Measurements from ENCODE around the gene NELFB. TPM values are rescaled to one million over a fixed set of nuclear protein-coding genes. Genes with fewer than 3 reads are reported as not detected.

NELFB gene
- total RNA-seq, 1 experiment from 2014 or later, result 41.9 TPM

DNA sequence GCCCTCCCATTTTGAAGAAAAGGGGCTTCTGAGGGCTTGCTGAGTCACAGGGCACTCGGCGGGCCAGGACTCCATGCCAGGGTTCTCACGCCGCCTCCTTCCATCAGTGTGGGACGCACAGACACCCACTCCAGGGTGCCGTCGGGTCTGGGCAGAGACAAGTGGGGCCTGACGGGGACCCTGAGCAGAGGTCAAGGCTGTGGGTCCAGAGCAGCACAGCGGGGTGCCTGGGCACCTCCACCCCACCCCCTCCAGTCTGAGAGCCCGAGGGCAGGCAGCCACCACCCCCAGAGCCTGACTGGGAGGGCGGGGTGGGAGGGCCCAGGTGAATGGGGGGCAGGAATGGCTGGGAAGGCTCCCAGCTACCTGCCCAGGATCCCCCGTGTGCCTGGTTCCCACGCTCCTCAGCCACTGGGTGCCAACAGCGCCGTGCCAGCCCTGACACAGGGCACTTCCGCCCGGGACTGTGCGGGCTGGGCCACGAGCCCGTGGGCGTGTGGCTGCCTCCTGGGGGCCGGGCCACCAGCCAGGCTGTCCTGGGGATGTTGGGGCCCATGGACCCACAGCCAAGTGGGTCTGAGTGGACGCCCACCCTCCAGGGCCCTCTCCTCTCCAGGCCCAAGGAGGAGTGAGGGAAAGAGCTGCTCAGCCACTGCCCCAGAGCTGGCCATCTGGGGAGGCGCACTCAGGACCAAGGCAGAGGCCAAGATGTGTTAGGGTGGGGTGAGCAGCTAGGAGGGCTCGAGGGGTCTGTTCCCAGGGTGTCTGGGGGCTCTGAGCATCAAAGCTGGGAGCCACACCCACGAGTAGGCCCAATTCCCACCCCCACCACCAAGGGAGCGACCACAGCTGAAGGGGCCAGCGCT, 57.1 kb downstream of the NELFB start:
- no peak overlapping the region for H3K4me3 ChIP-seq
- no peaks in the 10 kb centered on the region for H3K36me3 ChIP-seq
- no peak overlapping the region for H3K27ac ChIP-seq
- no peaks in the 10 kb centered on the region for H3K9me3 ChIP-seq (replicated peaks)
- no peak for DNase-seq (ENCODE audit: low read depth in 1 of 2, low spot score in 2 of 2)
- peaks cover 7% of the 10 kb centered on the region for H3K4me1 ChIP-seq (replicated peaks)
- H3K27me3 ChIP-seq (replicated peaks), result peaks cover 4% of the 10 kb centered on the region; the same call in 1 of the 2 replicates

DNA sequence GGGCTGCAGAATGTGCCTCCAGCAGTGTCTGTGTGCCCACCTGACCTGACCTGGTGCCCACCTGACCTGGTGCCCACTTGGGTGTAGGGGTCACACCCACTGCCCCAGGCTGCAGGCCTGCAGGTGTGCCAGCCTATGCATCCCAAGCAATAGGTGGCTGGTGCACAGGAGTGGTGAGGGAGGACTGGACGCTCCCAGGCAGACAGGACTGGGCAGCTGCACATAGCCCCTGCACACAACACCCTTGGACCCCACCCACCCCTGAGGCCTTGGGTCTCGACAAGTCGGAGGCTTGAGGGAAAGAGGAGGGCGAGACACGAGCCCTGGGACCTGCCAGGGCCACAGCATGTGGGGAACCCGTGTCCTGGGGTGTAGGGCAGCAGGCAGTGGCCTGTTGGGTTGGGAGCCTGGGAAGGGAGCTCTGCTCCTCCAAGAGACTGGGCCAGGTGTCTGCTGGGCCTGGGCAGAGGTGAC, 57.8 kb downstream of the NELFB start:
- DNase-seq (ENCODE audit: low read depth in 1 of 2, low spot score in 2 of 2), result no peak
- peaks cover 7% of the 10 kb centered on the region for H3K4me1 ChIP-seq (replicated peaks)
- H3K9me3 ChIP-seq (replicated peaks), result no peaks in the 10 kb centered on the region
- H3K4me3 ChIP-seq, result no peak overlapping the region
- H3K27ac ChIP-seq, result no peak overlapping the region
- no peaks in the 10 kb centered on the region for H3K36me3 ChIP-seq
- H3K27me3 ChIP-seq (replicated peaks), result no peaks in the 10 kb centered on the region

DNA sequence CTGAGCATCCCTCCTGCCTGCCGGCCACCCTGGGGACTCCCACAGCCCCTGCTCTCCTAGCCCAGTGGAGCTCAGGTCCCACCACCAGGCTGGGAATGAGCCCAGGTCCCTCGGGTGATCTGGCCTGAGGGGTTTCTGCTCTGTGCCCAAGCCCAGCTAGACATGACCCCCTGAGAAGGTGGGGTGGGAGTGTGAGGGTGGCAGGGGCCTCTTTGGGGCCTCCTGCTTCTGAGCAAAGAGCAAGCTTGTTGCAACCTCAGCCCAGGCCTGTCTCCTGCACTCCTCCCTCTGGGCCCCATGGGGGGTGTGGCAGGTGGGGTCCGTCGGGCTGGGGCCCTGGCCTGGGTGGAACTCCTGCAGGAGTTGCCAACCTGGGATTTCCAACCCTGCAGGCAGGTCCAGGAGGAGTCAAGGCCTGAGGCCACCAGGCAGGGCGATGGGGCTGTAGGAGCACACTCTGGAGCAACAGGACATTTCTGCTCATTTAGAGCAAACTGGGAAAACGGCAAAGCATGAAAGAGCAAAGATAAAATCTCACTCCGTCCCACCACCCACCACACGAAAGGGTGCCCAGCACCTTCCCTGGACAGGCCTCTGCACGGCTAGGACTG, 58.3 kb downstream of the NELFB start:
- Histone ChIP-seq H3K4me1 (replicated peaks) (peaks cover 7% of the 10 kb centered on the region), H3K27ac (no peak overlapping the region), H3K4me3 (no peak overlapping the region), H3K36me3 (no peaks in the 10 kb centered on the region), H3K9me3 (replicated peaks) (no peaks in the 10 kb centered on the region), H3K27me3 (replicated peaks) (no peaks in the 10 kb centered on the region)
- no peak for DNase-seq (ENCODE audit: low read depth in 1 of 2, low spot score in 2 of 2)

DNA sequence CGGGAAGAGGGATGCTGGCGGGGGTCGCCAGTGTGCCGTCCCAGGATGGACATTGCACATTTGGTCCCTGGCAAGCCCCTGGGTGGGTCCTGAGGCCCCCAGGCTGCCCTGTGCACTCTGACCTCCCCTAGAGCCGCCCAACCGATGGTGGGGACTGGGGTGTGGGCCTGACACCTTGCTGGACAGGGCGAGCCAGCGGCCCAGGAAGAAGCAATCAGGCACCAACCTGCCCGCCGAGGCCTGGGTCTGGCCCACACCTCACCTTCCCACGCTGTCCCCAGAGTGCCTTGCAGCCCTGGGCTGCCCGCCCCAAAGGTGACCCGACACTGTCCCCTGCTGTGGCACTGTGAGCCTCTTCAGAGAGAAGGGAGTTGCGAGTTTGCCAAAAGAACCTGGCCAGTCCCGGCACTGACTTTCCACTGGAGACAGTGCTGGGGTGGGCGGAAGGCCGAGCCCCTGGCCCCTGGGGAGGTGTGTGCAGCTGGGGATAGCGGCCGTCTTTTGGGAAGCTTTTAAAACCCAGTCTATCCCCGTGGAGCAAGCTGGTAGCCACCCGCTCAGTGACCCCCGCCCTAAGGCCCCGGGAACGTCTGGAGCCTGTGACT, 58.9 kb downstream of the NELFB start:
- Histone ChIP-seq H3K27me3 (replicated peaks) (no peaks in the 10 kb centered on the region), H3K27ac (no peak overlapping the region), H3K4me1 (replicated peaks) (peaks cover 7% of the 10 kb centered on the region), H3K36me3 (no peaks in the 10 kb centered on the region), H3K4me3 (no peak overlapping the region), H3K9me3 (replicated peaks) (no peaks in the 10 kb centered on the region)
- no peak for DNase-seq (ENCODE audit: low read depth in 1 of 2, low spot score in 2 of 2)

DNA sequence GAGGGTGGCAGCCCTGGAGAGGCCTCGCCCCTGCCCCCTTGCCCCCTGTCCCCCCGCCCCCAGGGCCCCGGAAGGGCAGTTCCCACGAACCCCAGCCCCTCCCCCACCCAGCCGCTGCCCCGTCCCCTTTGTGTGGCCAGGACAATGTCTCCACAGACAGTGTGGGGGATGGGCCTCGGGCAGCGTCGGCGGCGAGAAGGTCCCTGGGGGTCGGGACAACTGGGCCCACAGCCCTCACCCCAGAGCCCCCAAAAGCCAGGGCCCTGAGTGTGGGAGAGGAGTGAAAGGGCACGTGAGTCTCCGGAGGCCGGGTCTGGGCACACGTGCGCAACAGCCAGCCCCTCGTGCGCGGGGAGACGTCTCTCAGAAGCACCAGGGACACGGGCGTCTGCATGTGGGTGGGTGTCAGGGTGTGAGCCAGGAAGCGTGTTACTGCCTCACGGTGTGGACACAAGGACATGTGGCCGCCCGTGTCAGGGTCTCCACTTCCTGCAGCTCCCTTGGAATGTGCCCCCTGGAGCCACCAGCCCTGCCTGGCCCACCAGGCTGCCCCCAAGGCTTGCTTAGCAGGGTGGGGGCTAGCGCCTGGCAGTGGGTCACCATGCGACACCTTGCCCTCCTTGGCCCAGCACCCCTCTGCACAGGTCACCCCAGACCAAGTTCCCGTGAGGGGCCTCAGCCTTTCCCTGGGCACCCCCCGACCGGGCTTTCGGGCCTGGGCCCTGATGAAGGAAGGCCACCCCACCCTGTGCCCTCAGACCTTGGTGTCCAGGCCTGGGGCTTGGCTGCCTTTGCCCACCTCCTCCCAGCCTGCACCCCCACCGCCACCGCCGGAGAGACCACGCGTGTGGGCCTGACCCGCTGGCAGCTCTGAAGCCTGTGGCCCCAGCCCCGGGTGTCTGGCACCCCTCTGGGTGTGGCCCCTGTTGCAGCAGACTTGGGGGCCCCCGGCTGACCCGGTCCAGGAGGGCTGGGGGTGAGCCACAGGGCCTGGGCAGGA, 59.7 kb downstream of the NELFB start:
- Histone ChIP-seq H3K9me3 (replicated peaks) (no peaks in the 10 kb centered on the region), H3K4me3 (no peak overlapping the region), H3K36me3 (no peaks in the 10 kb centered on the region), H3K27ac (no peak overlapping the region), H3K4me1 (replicated peaks) (peaks cover 7% of the 10 kb centered on the region), H3K27me3 (replicated peaks) (no peaks in the 10 kb centered on the region)
- DNase-seq (ENCODE audit: low read depth in 1 of 2, low spot score in 2 of 2), result peak in 1 of 2 experiments; percentile 43

DNA sequence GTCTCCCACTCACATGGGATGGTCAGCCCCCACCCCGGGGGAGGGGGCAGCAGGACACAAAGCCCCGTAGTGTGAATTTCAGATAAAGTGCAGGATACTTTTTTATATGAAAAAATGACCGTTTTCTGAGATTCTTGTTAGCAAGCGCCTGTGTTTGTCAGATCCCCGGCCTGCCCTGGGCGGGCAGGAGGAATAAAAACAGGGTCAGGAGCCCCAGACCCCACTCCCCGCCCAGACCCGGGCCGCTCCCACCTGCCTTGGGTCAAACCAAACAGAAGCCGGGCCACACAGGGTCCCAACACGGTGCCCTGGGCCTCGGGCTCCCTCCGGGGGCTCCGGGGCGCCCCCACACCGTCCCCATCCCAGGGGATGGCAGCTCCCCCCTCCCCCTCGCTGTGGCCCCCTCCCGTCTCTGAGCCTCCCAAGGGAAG, 60.5 kb downstream of the NELFB start:
- Histone ChIP-seq H3K9me3 (replicated peaks) (no peaks in the 10 kb centered on the region), H3K27ac (no peak overlapping the region), H3K4me3 (no peak overlapping the region), H3K36me3 (no peaks in the 10 kb centered on the region), H3K4me1 (replicated peaks) (peaks cover 7% of the 10 kb centered on the region), H3K27me3 (replicated peaks) (no peaks in the 10 kb centered on the region)
- DNase-seq (ENCODE audit: low read depth in 1 of 2, low spot score in 2 of 2), result no peak

DNA sequence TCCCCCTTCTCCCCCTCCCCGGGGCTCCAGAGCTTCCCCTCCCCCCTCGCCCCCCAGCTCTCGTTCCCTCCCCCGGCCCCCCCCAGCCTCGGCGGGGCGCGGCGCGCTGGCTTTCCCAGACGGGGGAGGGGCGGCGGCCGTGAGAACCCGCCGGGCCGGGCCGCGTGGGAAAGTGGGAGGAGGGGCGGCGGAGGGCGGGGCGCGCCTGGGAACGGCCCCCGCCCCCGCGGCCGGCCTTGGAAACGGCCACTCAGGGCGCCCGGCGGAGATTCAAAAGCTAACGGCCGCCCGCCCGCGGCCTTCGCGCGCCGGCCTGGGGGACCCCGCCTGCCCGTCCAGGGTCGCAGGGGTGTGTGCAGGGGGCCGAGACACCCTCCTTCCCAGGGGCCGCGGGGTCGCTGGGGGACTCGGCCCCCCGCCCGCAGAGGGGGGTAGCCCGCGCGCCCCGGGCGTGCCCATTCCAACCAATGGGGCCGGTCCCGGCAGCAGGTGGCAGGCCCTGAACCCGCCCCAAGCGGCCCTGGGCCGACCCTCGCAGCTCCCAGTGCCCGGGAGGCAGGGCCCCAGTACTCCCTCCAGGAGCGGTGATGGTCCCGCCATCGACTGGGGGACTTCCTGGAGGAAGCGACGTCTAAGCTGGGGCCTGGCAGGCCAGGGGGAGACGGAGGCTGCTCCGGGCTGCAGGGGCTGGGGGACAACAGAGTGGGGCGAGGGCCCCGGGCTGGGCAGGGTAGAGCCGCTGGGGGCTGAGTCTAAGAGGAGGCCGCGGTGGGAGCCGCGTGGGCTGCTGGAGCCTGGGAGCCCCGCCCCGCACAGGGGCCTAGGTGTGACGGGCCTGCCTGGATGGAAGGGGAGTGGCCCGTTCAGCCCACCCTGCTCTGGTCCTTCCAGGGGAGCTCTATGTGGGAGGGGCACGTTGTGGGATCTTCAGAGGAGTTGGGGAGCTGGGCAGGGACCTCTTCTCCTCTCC, 61.2 kb downstream of the NELFB start:
- Histone ChIP-seq H3K36me3 (no peaks in the 10 kb centered on the region), H3K27me3 (replicated peaks) (no peaks in the 10 kb centered on the region), H3K4me1 (replicated peaks) (peaks cover 7% of the 10 kb centered on the region), H3K9me3 (replicated peaks) (no peaks in the 10 kb centered on the region), H3K27ac (peak overlapping the region; percentile 58), H3K4me3 (peak overlapping the region; percentile 18)
- DNase-seq (ENCODE audit: low read depth in 1 of 2, low spot score in 2 of 2), result peak; percentile 23 to 46

DNA sequence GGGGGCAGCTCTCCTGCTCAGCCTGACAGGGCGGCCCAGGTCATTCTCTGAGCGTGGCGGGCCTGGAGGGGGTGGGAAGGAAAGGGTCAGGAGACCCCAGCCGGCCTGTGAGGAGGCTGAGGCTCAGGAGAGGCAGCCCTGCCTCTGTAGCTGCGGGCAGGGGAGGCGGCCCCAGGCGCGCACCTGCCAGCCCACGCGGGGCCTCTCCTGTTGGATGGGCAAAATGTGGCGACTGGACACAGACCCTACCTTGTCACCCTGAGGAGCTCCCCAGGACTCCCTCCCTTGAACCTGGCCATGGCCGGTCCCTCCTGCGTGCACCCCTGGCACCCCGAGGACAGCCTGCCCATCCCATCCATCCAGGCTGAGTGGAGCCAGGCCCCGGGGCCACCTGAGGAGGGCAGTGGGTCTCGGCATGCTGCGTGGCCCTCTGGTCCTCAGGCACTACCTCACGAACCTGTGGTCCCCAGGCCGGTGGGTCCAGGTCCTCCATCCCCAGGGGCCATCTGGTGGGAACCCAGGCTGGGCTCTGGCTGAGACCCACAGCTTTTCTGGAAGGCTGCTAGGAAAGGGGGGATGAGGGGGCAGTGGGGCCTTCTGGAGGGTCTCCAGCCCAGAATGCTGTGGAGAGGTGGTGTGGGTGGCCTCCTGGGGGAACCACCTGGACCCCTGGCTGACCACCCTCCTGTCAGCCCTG, 62.0 kb downstream of the NELFB start:
- no peaks in the 10 kb centered on the region for H3K36me3 ChIP-seq
- no peaks in the 10 kb centered on the region for H3K9me3 ChIP-seq (replicated peaks)
- no peaks in the 10 kb centered on the region for H3K27me3 ChIP-seq (replicated peaks)
- peaks cover 7% of the 10 kb centered on the region for H3K4me1 ChIP-seq (replicated peaks)
- H3K4me3 ChIP-seq, result no peak overlapping the region
- no peak overlapping the region for H3K27ac ChIP-seq
- DNase-seq (ENCODE audit: low read depth in 1 of 2, low spot score in 2 of 2), result no peak

DNA sequence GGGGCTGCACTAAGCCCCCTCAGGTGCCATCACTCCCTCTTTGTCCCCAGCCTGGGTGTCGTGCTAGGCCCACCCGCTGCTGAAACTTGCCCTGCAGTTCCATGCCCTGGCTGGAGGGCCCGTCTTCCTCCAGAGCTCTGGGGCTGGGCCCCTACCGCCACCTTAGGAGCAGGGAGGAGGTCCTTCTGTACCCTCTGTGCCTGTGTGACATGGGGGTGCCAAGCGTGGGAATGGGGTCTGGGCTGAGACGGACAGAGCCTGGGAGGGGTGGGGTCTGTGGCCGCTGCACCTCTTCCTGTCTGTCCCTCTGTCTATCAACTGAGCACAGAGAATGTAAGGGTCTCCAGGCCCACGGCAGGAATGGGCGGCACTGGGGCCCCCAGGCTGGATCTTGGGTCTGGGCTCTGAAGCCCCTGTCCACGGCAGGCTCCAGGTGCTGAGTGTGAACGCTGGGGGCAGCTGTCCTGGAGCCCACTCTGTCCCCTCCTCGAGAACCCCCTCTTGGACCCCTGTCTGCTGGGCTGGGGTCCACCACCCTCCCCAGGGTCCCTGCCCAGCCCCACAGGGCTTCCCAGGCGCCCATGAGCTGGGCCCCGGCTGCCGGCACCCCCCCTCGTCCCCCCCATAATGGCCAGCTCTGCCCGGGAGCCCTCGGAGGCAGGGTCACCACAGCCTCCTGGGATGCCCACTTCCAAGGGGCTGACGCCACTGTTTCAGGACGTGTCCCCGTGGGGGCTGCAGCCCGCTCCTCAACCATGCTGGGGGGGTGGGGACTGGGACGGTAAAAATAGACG, 62.8 kb downstream of the NELFB start:
- Histone ChIP-seq H3K4me3 (no peak overlapping the region), H3K27me3 (replicated peaks) (no peaks in the 10 kb centered on the region), H3K9me3 (replicated peaks) (no peaks in the 10 kb centered on the region), H3K4me1 (replicated peaks) (peaks cover 7% of the 10 kb centered on the region), H3K36me3 (no peaks in the 10 kb centered on the region), H3K27ac (no peak overlapping the region)
- no peak for DNase-seq (ENCODE audit: low read depth in 1 of 2, low spot score in 2 of 2)

DNA sequence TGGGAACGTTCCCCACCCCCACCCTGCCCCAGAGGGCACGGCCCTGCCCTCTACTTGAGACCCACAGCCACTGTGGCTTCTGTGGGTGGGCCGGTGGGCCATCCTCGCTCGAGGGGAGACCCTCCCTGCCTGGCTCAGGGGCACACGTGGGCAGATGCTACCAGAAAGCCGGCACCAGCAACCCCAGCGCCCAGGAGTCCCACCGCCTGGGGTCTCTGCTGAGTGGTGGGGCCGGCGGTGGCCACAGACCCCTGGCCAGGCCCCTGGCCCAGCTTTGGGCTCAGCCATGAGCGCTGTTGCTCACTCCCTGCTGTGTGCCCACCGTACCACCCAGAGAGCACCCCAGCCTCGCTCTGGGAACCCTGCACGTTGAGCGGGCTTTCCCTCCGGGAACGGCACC, 63.5 kb downstream of the NELFB start:
- Histone ChIP-seq H3K27me3 (replicated peaks) (no peaks in the 10 kb centered on the region), H3K4me3 (no peak overlapping the region), H3K9me3 (replicated peaks) (no peaks in the 10 kb centered on the region), H3K36me3 (no peaks in the 10 kb centered on the region), H3K27ac (no peak overlapping the region), H3K4me1 (replicated peaks) (peaks cover 7% of the 10 kb centered on the region)
- DNase-seq (ENCODE audit: low read depth in 1 of 2, low spot score in 2 of 2), result no peak

DNA sequence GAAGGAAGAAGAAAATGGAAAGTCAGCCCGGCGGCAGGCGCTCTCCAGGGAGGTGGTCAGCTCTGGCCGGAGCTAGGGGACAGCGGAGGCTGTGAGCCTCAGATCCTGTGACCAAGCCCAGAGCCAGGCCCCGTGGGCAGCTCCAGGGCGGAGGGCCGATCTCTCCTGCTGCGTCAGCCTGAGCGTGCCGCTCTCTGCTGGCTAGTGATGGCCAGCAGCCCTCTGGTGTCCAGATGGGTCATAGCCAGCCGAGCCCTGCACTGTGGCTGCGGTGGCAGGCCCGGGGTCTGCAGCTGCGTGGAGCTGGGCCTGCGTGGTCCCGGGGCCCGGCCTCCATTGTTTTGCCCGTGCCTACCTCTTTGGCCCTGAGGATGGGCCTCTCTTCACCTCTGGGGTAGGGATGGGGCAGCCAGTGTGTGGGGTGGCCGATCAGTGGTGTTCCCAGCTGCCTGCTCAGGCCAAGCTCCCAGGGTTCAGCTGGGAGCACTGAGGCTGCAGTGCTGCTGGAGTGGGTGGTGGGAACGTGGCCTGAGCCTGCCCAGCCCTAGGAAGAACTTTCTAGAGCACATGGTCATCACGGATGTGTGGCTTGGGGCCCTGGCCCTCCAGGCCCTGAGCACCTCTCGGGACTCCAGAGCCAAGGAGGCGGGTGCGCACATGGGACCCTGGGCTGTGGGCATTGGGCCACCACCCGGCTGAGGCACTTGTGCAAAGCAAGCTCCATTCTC, 64.0 kb downstream of the NELFB start:
- no peaks in the 10 kb centered on the region for H3K27me3 ChIP-seq (replicated peaks)
- peak in 1 of 2 experiments; percentile 46 for DNase-seq (ENCODE audit: low read depth in 1 of 2, low spot score in 2 of 2)
- no peaks in the 10 kb centered on the region for H3K36me3 ChIP-seq
- H3K4me1 ChIP-seq (replicated peaks), result peaks cover 7% of the 10 kb centered on the region
- no peak overlapping the region for H3K27ac ChIP-seq
- no peaks in the 10 kb centered on the region for H3K9me3 ChIP-seq (replicated peaks)
- no peak overlapping the region for H3K4me3 ChIP-seq

Data from SJSA1 (cell line).